Measurements from ENCODE around the gene TGFBR2.

The TGFBR2 gene

DNA sequence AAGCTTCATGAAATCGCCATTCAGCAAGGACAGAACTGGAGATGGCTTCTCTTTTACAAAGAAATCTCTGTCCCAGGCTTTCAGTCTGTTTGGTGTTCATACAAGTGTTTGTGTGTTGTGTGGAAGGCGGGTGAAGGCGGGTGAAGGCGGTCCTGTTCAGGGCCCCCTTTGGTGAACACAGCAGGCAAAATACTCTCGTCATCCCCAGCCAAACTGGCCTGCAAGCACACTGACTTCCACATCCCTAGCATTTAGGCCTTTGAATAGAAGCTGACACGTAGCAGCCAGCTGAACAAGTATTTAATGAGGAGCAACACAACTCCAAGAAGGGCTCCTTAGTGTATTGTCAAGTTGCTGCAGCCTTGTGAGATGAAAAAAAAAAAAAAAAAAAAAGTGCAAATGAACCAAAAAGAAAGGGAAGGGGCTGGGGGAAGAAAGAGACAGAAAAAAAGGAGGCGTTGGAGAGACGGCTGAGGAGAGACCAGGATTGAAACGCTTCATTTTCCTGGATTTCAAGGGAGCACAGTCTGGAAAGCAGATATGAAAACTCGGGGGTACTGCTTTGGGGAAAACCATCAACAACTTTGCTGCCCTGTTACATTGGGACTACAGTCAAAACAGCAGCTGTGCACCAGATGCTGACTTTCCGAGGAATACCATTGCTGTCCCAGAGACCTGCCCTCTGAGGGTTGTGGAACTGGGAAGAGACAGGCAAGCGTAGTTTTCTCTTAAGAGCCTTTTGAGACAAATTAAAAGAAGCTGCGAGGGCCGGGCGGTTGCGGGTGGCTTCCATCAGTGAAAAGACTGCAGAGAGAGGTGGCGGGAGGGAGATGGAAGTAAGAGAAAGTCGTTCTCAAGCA is 74.6 kb downstream of the TGFBR2 start:
- Histone ChIP-seq H3K9me2 (replicated peaks; ENCODE audit: low read depth, low read length) (no peaks in the 10 kb centered on the region), H3K36me3 (ENCODE audit: insufficient read depth, low read length) (peaks cover 89% of the 10 kb centered on the region), H3K27me3 (ENCODE audit: insufficient read depth, low read length, poor library complexity, severe bottlenecking) (no peaks in the 10 kb centered on the region), H3F3A (ENCODE audit: low read depth) (no peaks in the 10 kb centered on the region), H3K4me1 (ENCODE audit: insufficient read depth, low read length, poor library complexity, severe bottlenecking) (peaks cover 40% of the 10 kb centered on the region), H3K79me2 (ENCODE audit: insufficient read depth, low read length) (peaks cover 76% of the 10 kb centered on the region), H3K9ac (ENCODE audit: low read depth, low read length, poor library complexity, severe bottlenecking) (no peak overlapping the region), H3K4me2 (ENCODE audit: low read depth, low read length, poor library complexity, severe bottlenecking) (peak overlapping the region; percentile 14), H2AFZ (ENCODE audit: low read length) (no peak overlapping the region), H4K20me1 (ENCODE audit: insufficient read depth, low read length, poor library complexity, severe bottlenecking) (peaks cover 26% of the 10 kb centered on the region), H3K9me3 (ENCODE audit: insufficient read depth, low read depth, low read length) (no peaks in the 10 kb centered on the region), H3K4me3 (ENCODE audit: low read length, poor library complexity, severe bottlenecking) (no peak overlapping the region)
- no peak for TF ChIP-seq EZH2phosphoT487 (IDR thresholded peaks at IDR 0.05; ENCODE audit: borderline replicate concordance)
- TF ChIP-seq, protein P1, sequence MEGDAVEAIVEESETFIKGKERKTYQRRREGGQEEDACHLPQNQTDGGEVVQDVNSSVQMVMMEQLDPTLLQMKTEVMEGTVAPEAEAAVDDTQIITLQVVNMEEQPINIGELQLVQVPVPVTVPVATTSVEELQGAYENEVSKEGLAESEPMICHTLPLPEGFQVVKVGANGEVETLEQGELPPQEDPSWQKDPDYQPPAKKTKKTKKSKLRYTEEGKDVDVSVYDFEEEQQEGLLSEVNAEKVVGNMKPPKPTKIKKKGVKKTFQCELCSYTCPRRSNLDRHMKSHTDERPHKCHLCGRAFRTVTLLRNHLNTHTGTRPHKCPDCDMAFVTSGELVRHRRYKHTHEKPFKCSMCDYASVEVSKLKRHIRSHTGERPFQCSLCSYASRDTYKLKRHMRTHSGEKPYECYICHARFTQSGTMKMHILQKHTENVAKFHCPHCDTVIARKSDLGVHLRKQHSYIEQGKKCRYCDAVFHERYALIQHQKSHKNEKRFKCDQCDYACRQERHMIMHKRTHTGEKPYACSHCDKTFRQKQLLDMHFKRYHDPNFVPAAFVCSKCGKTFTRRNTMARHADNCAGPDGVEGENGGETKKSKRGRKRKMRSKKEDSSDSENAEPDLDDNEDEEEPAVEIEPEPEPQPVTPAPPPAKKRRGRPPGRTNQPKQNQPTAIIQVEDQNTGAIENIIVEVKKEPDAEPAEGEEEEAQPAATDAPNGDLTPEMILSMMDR (conservative IDR thresholded peaks at IDR 0.05; ENCODE audit: low read length), result no peak

DNA sequence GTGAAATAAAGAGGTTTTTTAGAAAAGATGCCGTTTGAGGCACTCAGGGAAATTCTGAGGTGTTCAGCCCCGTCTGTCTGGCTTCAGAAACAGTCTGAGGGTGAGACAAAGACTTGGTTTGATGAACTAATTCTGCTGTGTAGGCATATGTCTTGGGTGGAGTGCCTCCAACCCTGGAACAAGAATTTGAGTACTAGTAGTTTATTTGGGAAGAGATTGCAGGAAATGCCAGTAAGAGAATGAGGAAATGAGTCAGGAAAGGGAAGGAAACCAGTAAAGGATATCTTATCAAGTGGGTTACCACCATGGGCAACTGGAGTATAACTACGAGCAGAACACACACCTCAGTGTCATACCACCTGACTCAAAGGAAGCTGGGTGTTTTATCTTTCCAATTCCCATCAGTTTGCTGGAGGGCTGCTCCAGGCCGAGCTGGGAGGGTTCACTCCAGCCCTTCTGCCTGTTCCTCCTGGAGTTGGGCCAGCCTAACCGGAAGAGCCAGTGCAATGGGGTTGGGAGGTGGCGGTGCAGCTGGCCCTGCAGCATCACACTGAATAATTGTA is 75.3 kb downstream of the TGFBR2 start:
- no peak for TF ChIP-seq EZH2phosphoT487 (IDR thresholded peaks at IDR 0.05; ENCODE audit: borderline replicate concordance)
- TF ChIP-seq, protein P1 (conservative IDR thresholded peaks at IDR 0.05; ENCODE audit: low read length), result no peak
- no peaks in the 10 kb centered on the region for H3K9me3 ChIP-seq (ENCODE audit: insufficient read depth, low read depth, low read length)
- H3K36me3 ChIP-seq (ENCODE audit: insufficient read depth, low read length), result peaks cover 85% of the 10 kb centered on the region
- peaks cover 20% of the 10 kb centered on the region for H4K20me1 ChIP-seq (ENCODE audit: insufficient read depth, low read length, poor library complexity, severe bottlenecking)
- no peak overlapping the region for H3K9ac ChIP-seq (ENCODE audit: low read depth, low read length, poor library complexity, severe bottlenecking)
- H3K4me1 ChIP-seq (ENCODE audit: insufficient read depth, low read length, poor library complexity, severe bottlenecking), result peaks cover 40% of the 10 kb centered on the region
- H3F3A ChIP-seq (ENCODE audit: low read depth), result no peaks in the 10 kb centered on the region
- H3K79me2 ChIP-seq (ENCODE audit: insufficient read depth, low read length), result peaks cover 71% of the 10 kb centered on the region
- H3K9me2 ChIP-seq (replicated peaks; ENCODE audit: low read depth, low read length), result no peaks in the 10 kb centered on the region
- no peak overlapping the region for H3K4me3 ChIP-seq (ENCODE audit: low read length, poor library complexity, severe bottlenecking)
- H3K27me3 ChIP-seq (ENCODE audit: insufficient read depth, low read length, poor library complexity, severe bottlenecking), result no peaks in the 10 kb centered on the region
- H2AFZ ChIP-seq (ENCODE audit: low read length), result no peak overlapping the region
- H3K4me2 ChIP-seq (ENCODE audit: low read depth, low read length, poor library complexity, severe bottlenecking), result peak overlapping the region; percentile 14

DNA sequence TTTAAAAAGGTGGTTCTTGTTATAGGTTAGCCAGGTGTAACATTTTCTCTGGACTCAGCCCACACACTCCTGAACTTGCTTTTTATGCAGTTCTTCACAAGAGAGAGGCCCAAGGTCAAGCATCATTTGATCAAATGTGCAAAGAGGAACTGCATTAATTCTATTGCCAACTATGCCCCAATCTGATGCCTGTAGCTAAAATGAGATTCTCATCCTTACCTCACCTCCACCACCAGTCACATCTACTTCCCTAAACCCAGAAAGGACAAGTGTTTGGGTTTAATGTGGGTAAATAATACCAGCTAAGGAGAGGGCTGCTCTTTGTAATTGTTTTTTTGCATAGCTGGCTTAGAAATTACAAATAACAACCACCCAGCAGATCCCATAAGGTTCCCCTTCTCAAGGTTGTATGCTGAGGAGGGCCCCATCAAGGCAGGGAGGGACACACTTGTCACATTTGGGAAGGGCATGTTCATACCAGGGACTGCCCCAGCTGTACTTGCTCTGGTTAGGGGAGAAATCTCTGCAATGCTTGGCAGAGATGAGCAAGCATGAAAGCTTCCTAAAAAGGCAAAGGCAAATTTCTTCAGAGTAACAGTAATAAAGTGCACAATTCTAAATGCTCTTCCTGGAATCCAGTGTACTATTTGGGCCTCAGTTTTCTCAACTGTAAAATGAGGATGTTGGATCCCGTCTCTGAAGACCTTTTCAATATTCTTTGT is 76.2 kb downstream of the TGFBR2 start:
- H3F3A ChIP-seq (ENCODE audit: low read depth), result no peaks in the 10 kb centered on the region
- H3K27me3 ChIP-seq (ENCODE audit: insufficient read depth, low read length, poor library complexity, severe bottlenecking), result no peaks in the 10 kb centered on the region
- no peak overlapping the region for H3K9ac ChIP-seq (ENCODE audit: low read depth, low read length, poor library complexity, severe bottlenecking)
- no peak overlapping the region for H3K4me3 ChIP-seq (ENCODE audit: low read length, poor library complexity, severe bottlenecking)
- peaks cover 64% of the 10 kb centered on the region for H3K79me2 ChIP-seq (ENCODE audit: insufficient read depth, low read length)
- no peaks in the 10 kb centered on the region for H3K9me2 ChIP-seq (replicated peaks; ENCODE audit: low read depth, low read length)
- H3K4me2 ChIP-seq (ENCODE audit: low read depth, low read length, poor library complexity, severe bottlenecking), result no peak overlapping the region
- peaks cover 40% of the 10 kb centered on the region for H3K4me1 ChIP-seq (ENCODE audit: insufficient read depth, low read length, poor library complexity, severe bottlenecking)
- TF ChIP-seq EZH2phosphoT487 (IDR thresholded peaks at IDR 0.05; ENCODE audit: borderline replicate concordance), result no peak
- TF ChIP-seq, protein P1 (conservative IDR thresholded peaks at IDR 0.05; ENCODE audit: low read length), result no peak
- peaks cover 20% of the 10 kb centered on the region for H4K20me1 ChIP-seq (ENCODE audit: insufficient read depth, low read length, poor library complexity, severe bottlenecking)
- H2AFZ ChIP-seq (ENCODE audit: low read length), result no peak overlapping the region
- H3K36me3 ChIP-seq (ENCODE audit: insufficient read depth, low read length), result peaks cover 85% of the 10 kb centered on the region
- H3K9me3 ChIP-seq (ENCODE audit: insufficient read depth, low read depth, low read length), result no peaks in the 10 kb centered on the region
